ENCODE data around the gene RAP1B.

- no peak for TF ChIP-seq EZH2phosphoT487 (IDR thresholded peaks at IDR 0.05)
- no peak for TF ChIP-seq CTCF (IDR thresholded peaks at IDR 0.05)
- no peak for TF ChIP-seq EZH2 (IDR thresholded peaks at IDR 0.05)
Observed at GRCh38 chr12:68613209-68613904, 2.7 kb downstream of the RAP1B start.
